Prostate gland (tissue), 2 donors: ENCODE results near the gene AFDN.

Experiments used
- CTCF ChIP-seq, 4 experiments: fragments of 200-600 bp in 2 of 4; fragments of 450-650 bp in 2 of 4; sonication (generic) in 2 of 4; IDR thresholded peaks; 1 replicate in 3 of 4; 2 replicates in 1 of 4; pipeline ENCODE4 v1.5.1; 2016 to 2019; ENCODE audit warnings: antibody characterized with exemption in 4 of 4, mild to moderate bottlenecking in 2 of 4, moderate library complexity in 2 of 4
- POLR2A ChIP-seq: fragments of 450-650 bp; IDR thresholded peaks from one replicate; pipeline ENCODE4 v1.6.1; 2016; ENCODE audit warnings: antibody characterized with exemption, mild to moderate bottlenecking
- POLR2AphosphoS5 ChIP-seq: sonication (generic); formaldehyde crosslinking; IDR thresholded peaks from one replicate; pipeline ENCODE4 v1.6.1; 2017; ENCODE audit warnings: antibody characterized with exemption

GRCh38 chr6:167860550-167861226 lies 34.0 kb downstream of the AFDN start:
- no peak for TF ChIP-seq CTCF (IDR thresholded peaks at IDR 0.05)
- TF ChIP-seq POLR2A: no peak
- TF ChIP-seq POLR2AphosphoS5: no peak
